IMR-90 (cell line): ENCODE measurements around the gene SPON1. TPM values are rescaled to one million over a fixed set of nuclear protein-coding genes. Genes with fewer than 3 reads are reported as not detected.

Experiments used
- ATAC-seq: fragments of 200-7000 bp; cut with Tn5 transposase; 2 replicates; pipeline ENCODE4 v1.9.1; 2020; ENCODE audit warnings: low read depth, mild to moderate bottlenecking, moderate library complexity
- BruUV-seq: library from RNA; stranded (reverse); fragments of 400-500 nt; replicated peaks from 2 replicates; lab custom pipeline; 2021; lab: Mats Ljungman, UMichigan
- CTCF ChIA-PET: fragments of 300-600 bp; formaldehyde crosslinking; extraction: SDS; loops from one replicate; lab custom pipeline; 2021; ENCODE audit warnings: antibody characterized with exemption; lab: Yijun Ruan, JAX
- POLR2A ChIA-PET: fragments of 300-600 bp; sonication (Branson Sonifier 250); formaldehyde crosslinking; loops from one replicate; lab custom pipeline; 2022; ENCODE audit warnings: antibody characterized with exemption; ENCODE audit not compliant: unreplicated experiment; lab: Charles Lee
- DNase-seq: peaks from one replicate; pipeline ENCODE4 v3.0.0; 2013
- H2AFZ ChIP-seq: replicated peaks from 2 replicates; pipeline ENCODE3; 2013; ENCODE audit warnings: low read length, mild to moderate bottlenecking; ENCODE audit not compliant: poor library complexity
- H2AK5ac ChIP-seq: 2 replicates; pipeline ENCODE4 v1.6.1; 2013; ENCODE audit warnings: low read depth, low read length, inconsistent platforms
- H2AK9ac ChIP-seq: replicated peaks from 2 replicates; pipeline ENCODE3; 2013; ENCODE audit warnings: mild to moderate bottlenecking, low read depth, low read length, moderate library complexity; ENCODE audit not compliant: poor library complexity
- H2BK120ac ChIP-seq: 2 replicates; pipeline ENCODE4 v1.6.1; 2013; ENCODE audit warnings: low read depth, low read length, inconsistent platforms
- H2BK15ac ChIP-seq: 3 replicates; pipeline ENCODE4 v1.6.1; 2013; ENCODE audit warnings: low read depth, low read length, inconsistent platforms
- H2BK20ac ChIP-seq: 2 replicates; pipeline ENCODE4 v1.6.1; 2013; ENCODE audit warnings: low read depth, mild to moderate bottlenecking, inconsistent platforms, low read length, moderate library complexity
- H2BK5ac ChIP-seq: 2 replicates; pipeline ENCODE4 v1.6.1; 2013; ENCODE audit warnings: mild to moderate bottlenecking, low read depth, low read length, inconsistent platforms; ENCODE audit not compliant: poor library complexity, severe bottlenecking
- H3K14ac ChIP-seq: replicated peaks from 2 replicates; pipeline ENCODE4 v1.6.1; 2013; ENCODE audit warnings: low read depth, low read length, inconsistent platforms
- H3K18ac ChIP-seq: 2 replicates; pipeline ENCODE4 v1.6.1; 2013; ENCODE audit warnings: low read depth, low read length, control low read depth
- H3K23ac ChIP-seq: 2 replicates; pipeline ENCODE4 v1.6.1; 2013; ENCODE audit warnings: low read depth, low read length, inconsistent platforms
- H3K27ac ChIP-seq: 2 replicates; pipeline ENCODE4 v1.5.1; 2013; ENCODE audit warnings: mild to moderate bottlenecking, control low read depth, low read length; ENCODE audit not compliant: insufficient read depth
- H3K27me3 ChIP-seq: 2 replicates; pipeline ENCODE4 v1.6.1; 2013; ENCODE audit warnings: low read length; ENCODE audit not compliant: control insufficient read depth, insufficient read depth
- H3K36me3 ChIP-seq: 2 replicates; pipeline ENCODE4 v1.6.1; 2013; ENCODE audit warnings: low read length, mixed read lengths; ENCODE audit not compliant: control insufficient read depth, insufficient read depth
- H3K4ac ChIP-seq: 2 replicates; pipeline ENCODE4 v1.6.1; 2013; ENCODE audit warnings: low read depth, low read length, inconsistent platforms
- H3K4me1 ChIP-seq: 2 replicates; pipeline ENCODE4 v1.6.1; 2013; ENCODE audit warnings: low read length, mixed read lengths; ENCODE audit not compliant: control insufficient read depth, insufficient read depth
- H3K4me2 ChIP-seq: 2 replicates; pipeline ENCODE4 v1.6.1; 2013; ENCODE audit warnings: low read depth, mild to moderate bottlenecking, control low read depth, low read length, moderate library complexity
- H3K4me3 ChIP-seq: 2 replicates; pipeline ENCODE4 v1.5.1; 2013; ENCODE audit warnings: low read depth, mild to moderate bottlenecking, control low read depth, low read length, moderate library complexity; ENCODE audit not compliant: insufficient read depth
- H3K56ac ChIP-seq: 2 replicates; pipeline ENCODE4 v1.6.1; 2013; ENCODE audit warnings: low read length, inconsistent platforms; ENCODE audit not compliant: insufficient read depth; ENCODE audit errors: extremely low read depth
- H3K79me1 ChIP-seq, 2 experiments: 2 replicates each; pipeline ENCODE4 v1.6.1; 2013; ENCODE audit warnings: low read length in 2 of 2, inconsistent platforms in 1 of 2, low read depth in 1 of 2
- H3K9ac ChIP-seq: 2 replicates; pipeline ENCODE4 v1.6.1; 2013; ENCODE audit warnings: low read depth, low read length, control low read depth
- H3K9me1 ChIP-seq: 2 replicates; pipeline ENCODE4 v1.6.1; 2013; ENCODE audit warnings: low read length, inconsistent platforms; ENCODE audit not compliant: insufficient read depth
- H3K9me3 ChIP-seq: 2 replicates; pipeline ENCODE4 v1.6.1; 2013; ENCODE audit warnings: low read length; ENCODE audit not compliant: control insufficient read depth, insufficient read depth
- H4K20me1 ChIP-seq: 2 replicates; pipeline ENCODE4 v1.6.1; 2013; ENCODE audit warnings: low read length, inconsistent platforms; ENCODE audit not compliant: insufficient read depth
- H4K5ac ChIP-seq: 2 replicates; pipeline ENCODE4 v1.6.1; 2013; ENCODE audit warnings: mild to moderate bottlenecking, low read depth, low read length, control low read depth
- H4K8ac ChIP-seq, 2 experiments: 2 replicates each; pipeline ENCODE4 v1.6.1; 2013; ENCODE audit warnings: low read depth in 2 of 2, low read length in 2 of 2, control low read depth in 1 of 2, inconsistent platforms in 1 of 2
- H4K91ac ChIP-seq: 2 replicates; pipeline ENCODE4 v1.6.1; 2013; ENCODE audit warnings: low read depth, low read length, inconsistent platforms; ENCODE audit not compliant: insufficient read depth
- CTCF ChIP-seq: conservative IDR thresholded peaks from 2 replicates; pipeline ENCODE4 v1.5.1; 2012; ENCODE audit warnings: mild to moderate bottlenecking, low read depth, low read length, improper control_type of control experiment
- FOS ChIP-seq: fragments of 150-350 bp; IDR thresholded peaks from 2 replicates; pipeline ENCODE4 v1.6.1; 2016; ENCODE audit warnings: low read depth, low read length
- RAD21 ChIP-seq: IDR thresholded peaks from 2 replicates; pipeline ENCODE4 v1.6.1; 2012; ENCODE audit warnings: low read length, improper control_type of control experiment
- WGBS, 2 experiments: methylation state at CpG; one replicate each; pipeline versions ENCODE4 v1.1.5 to v1.1.7; 2013; ENCODE audit warnings: missing lambda C conversion rate in 2 of 2; ENCODE audit not compliant: insufficient read length in 1 of 2; ENCODE audit errors: extremely low coverage in 2 of 2; 5-methylcytosine and 5-hydroxymethylcytosine counted together
- dilution Hi-C: fragments of 300-500 bp; cut with HindIII; formaldehyde crosslinking; loops from one replicate; pipeline ENCODE4 v1.14.3; 2018; ENCODE audit warnings: low sequenced_read_pairs; ENCODE audit not compliant: unreplicated experiment
- in situ Hi-C: fragments of 300-500 bp; cut with MboI; formaldehyde crosslinking; loops from 3 replicates; pipeline ENCODE4 v1.14.3; 2019; ENCODE audit warnings: low sequenced_read_pairs, inconsistent platforms, mixed read lengths
- intact Hi-C: fragments of 100-400 bp; cut with micrococcal nuclease; formaldehyde crosslinking; loops from 2 replicates; pipeline ENCODE4 v1.10.0; 2022
- polyA plus RNA-seq, 3 experiments: library from polyadenylated mRNA; depleted of rRNA; stranded (reverse); fragments of >200 nt; gene quantifications; 2 replicates each; pipeline ENCODE4 v1.2.3, GENCODE V29; 2012; ENCODE audit warnings: low replicate concordance in 1 of 3
- total RNA-seq: library from RNA; depleted of rRNA; stranded (reverse); fragments of >200 nt; gene quantifications from 2 replicates; pipeline ENCODE4 v1.2.3, GENCODE V29; 2012

SPON1 gene
- total and polyA plus RNA-seq, 2 of the 4 experiments (the other 2 are of a cell fraction), result 0.62 to 0.72 TPM

GRCh38 chr11:14232652-14233051 lies 270.1 kb downstream of the SPON1 start:
- no peak overlapping the region for H3K23ac ChIP-seq
- no peak overlapping the region for H3K14ac ChIP-seq
- H3K9ac ChIP-seq, result no peak overlapping the region
- peaks cover 30% of the 10 kb centered on the region for H3K27me3 ChIP-seq
- no peaks in the 10 kb centered on the region for H3K36me3 ChIP-seq
- no peak overlapping the region for H4K5ac ChIP-seq
- H4K91ac ChIP-seq, result no peak overlapping the region
- BruUV-seq, result no TSS peak
- TF ChIP-seq FOS, result no peak
- TF ChIP-seq CTCF, result peak; percentile 16; the same call in 1 of the 2 replicates
- no peak for TF ChIP-seq RAD21
- no peaks in the 10 kb centered on the region for H3K4me1 ChIP-seq
- dilution Hi-C loops (no loop called here), in situ Hi-C loops (no loop called here), intact Hi-C loops (no loop called here)
- CTCF ChIA-PET, result no interaction called here
- H3K9me1 ChIP-seq, result no peaks in the 10 kb centered on the region
- H2BK15ac ChIP-seq, result no peak overlapping the region
- no peaks in the 10 kb centered on the region for H3K79me1 ChIP-seq
- ATAC-seq (0 out of 2 replicates have a peak, but pooled peaks have one; percentile 37), DNase-seq (no peak)
- H3K56ac ChIP-seq, result no peak overlapping the region
- H3K4me3 ChIP-seq, result no peak overlapping the region
- H3K27ac ChIP-seq, result no peak overlapping the region
- H2BK20ac ChIP-seq, result no peak overlapping the region
- no peaks in the 10 kb centered on the region for H3K9me3 ChIP-seq
- H2BK5ac ChIP-seq, result no peak overlapping the region
- H4K20me1 ChIP-seq, result no peaks in the 10 kb centered on the region
- no CpG with 5 or more reads among the region's 6 CpGs for WGBS, 2 experiments
- H3K4ac ChIP-seq, result no peak overlapping the region
- H3K18ac ChIP-seq, result no peak overlapping the region
- POLR2A ChIA-PET, result no interaction called here
- no peak overlapping the region for H4K8ac ChIP-seq
- no peak overlapping the region for H2AK5ac ChIP-seq
- H2AFZ ChIP-seq, result no peak overlapping the region
- no peak overlapping the region for H2AK9ac ChIP-seq
- no peak overlapping the region for H2BK120ac ChIP-seq
- H3K4me2 ChIP-seq, result no peak overlapping the region
